ENCODE results near the gene MTHFR.

GRCh38 chr1:11807133-11807532 is 1.4 kb upstream of the MTHFR start:
- TF ChIP-seq CTCF (IDR thresholded peaks at IDR 0.05) (no peak), POLR2A (IDR thresholded peaks at IDR 0.05) (no peak)
